CD14-positive monocyte (primary cell): ENCODE data around the gene PRICKLE1. TPM values are rescaled to one million over a fixed set of nuclear protein-coding genes. Genes with fewer than 3 reads are reported as not detected.

Experiments used
- DNase-seq, 3 donors: peaks; one replicate each; pipeline ENCODE4 v3.0.0-alpha.2; 2011 to 2022
- H2AFZ ChIP-seq: 2 replicates; pipeline ENCODE4 v1.6.0; 2012; ENCODE audit warnings: mild to moderate bottlenecking, low read depth, low read length, inconsistent platforms; ENCODE audit not compliant: insufficient read depth, poor library complexity, severe bottlenecking
- H3K27ac ChIP-seq, 2 donors: 1 replicate in 1 of 2; 2 replicates in 1 of 2; pipeline ENCODE4 v1.5.1; 2012 to 2013; ENCODE audit warnings: low read length in 2 of 2, control low read depth in 1 of 2, inconsistent platforms in 1 of 2, low read depth in 1 of 2, mild to moderate bottlenecking in 1 of 2
- H3K27me3 ChIP-seq, 2 donors: one replicate each; pipeline versions ENCODE4 v1.6.0 to v1.6.1; 2011 to 2013; ENCODE audit warnings: low read length in 2 of 2; ENCODE audit not compliant: control insufficient read depth in 2 of 2, insufficient read depth in 2 of 2
- H3K36me3 ChIP-seq, 2 donors: replicated peaks in 1 of 2; 1 replicate in 1 of 2; 2 replicates in 1 of 2; pipeline versions ENCODE4 v1.5.1 to v1.6.1; 2012 to 2013; ENCODE audit warnings: low read length in 2 of 2, control low read depth in 1 of 2, inconsistent platforms in 1 of 2, mild to moderate bottlenecking in 1 of 2; ENCODE audit not compliant: insufficient read depth in 2 of 2, control insufficient read depth in 1 of 2
- H3K4me1 ChIP-seq, 2 donors: 1 replicate in 1 of 2; 2 replicates in 1 of 2; pipeline versions ENCODE4 v1.5.1 to v1.6.1; 2012 to 2013; ENCODE audit warnings: low read length in 2 of 2, control low read depth in 1 of 2, inconsistent platforms in 1 of 2, mild to moderate bottlenecking in 1 of 2, moderate library complexity in 1 of 2; ENCODE audit not compliant: insufficient read depth in 2 of 2, control insufficient read depth in 1 of 2
- H3K4me2 ChIP-seq: replicated peaks from 2 replicates; pipeline ENCODE3; 2012; ENCODE audit warnings: low read length, moderate library complexity, mild to moderate bottlenecking; ENCODE audit not compliant: poor library complexity, severe bottlenecking; ENCODE audit errors: extremely low read depth
- H3K4me3 ChIP-seq, 3 experiments: fragments of 200-600 bp in 1 of 3; sonication (generic) in 1 of 3; replicated peaks in 1 of 3; 1 replicate in 2 of 3; 2 replicates in 1 of 3; pipeline ENCODE4 v1.5.1; 2011 to 2013; ENCODE audit warnings: low read length in 3 of 3, mild to moderate bottlenecking in 3 of 3, control low read depth in 2 of 3, low read depth in 2 of 3, inconsistent platforms in 1 of 3, moderate library complexity in 1 of 3
- H3K79me2 ChIP-seq: 2 replicates; pipeline ENCODE4 v1.6.0; 2012; ENCODE audit warnings: mild to moderate bottlenecking, control low read depth, inconsistent platforms, low read length, moderate library complexity; ENCODE audit not compliant: insufficient read depth
- H3K9ac ChIP-seq: 2 replicates; pipeline ENCODE4 v1.6.0; 2017; ENCODE audit warnings: low read length, mild to moderate bottlenecking; ENCODE audit not compliant: insufficient read depth, poor library complexity, severe bottlenecking
- H3K9me3 ChIP-seq, 2 donors: replicated peaks in 1 of 2; 1 replicate in 1 of 2; 2 replicates in 1 of 2; pipeline versions ENCODE4 v1.5.1 to v1.6.1; 2012 to 2013; ENCODE audit warnings: low read length in 2 of 2, control low read depth in 1 of 2; ENCODE audit not compliant: control insufficient read depth in 1 of 2, insufficient read depth in 1 of 2
- H4K20me1 ChIP-seq: 2 replicates; pipeline ENCODE4 v1.6.0; 2012; ENCODE audit warnings: mild to moderate bottlenecking, low read length, control low read depth, moderate library complexity; ENCODE audit not compliant: insufficient read depth
- H3K27ac Mint-ChIP-seq, 7 donors: one replicate each; pipeline ENCODE4 v1.8.0; 2020; ENCODE audit warnings: mild to moderate bottlenecking in 7 of 7, mixed read lengths in 7 of 7, moderate library complexity in 6 of 7, inconsistent platforms in 2 of 7
- H3K27me3 Mint-ChIP-seq, 3 donors: one replicate each; pipeline ENCODE4 v1.8.0; 2021 to 2022; ENCODE audit warnings: low read depth in 3 of 3, mild to moderate bottlenecking in 3 of 3, mixed read lengths in 3 of 3, moderate library complexity in 3 of 3, inconsistent platforms in 1 of 3
- H3K36me3 Mint-ChIP-seq, 2 donors: one replicate each; pipeline ENCODE4 v1.8.0; 2020; ENCODE audit warnings: mixed read lengths in 2 of 2, inconsistent platforms in 1 of 2, mild to moderate bottlenecking in 1 of 2
- H3K4me1 Mint-ChIP-seq: one replicate; pipeline ENCODE4 v1.8.0; 2020; ENCODE audit warnings: mild to moderate bottlenecking, mixed read lengths
- H3K4me3 Mint-ChIP-seq, 2 donors: one replicate each; pipeline ENCODE4 v1.8.0; 2020; ENCODE audit warnings: mild to moderate bottlenecking in 2 of 2, mixed read lengths in 2 of 2, moderate library complexity in 1 of 2
- H3K9me3 Mint-ChIP-seq, 7 donors: one replicate each; pipeline ENCODE4 v1.8.0; 2020 to 2022; ENCODE audit warnings: mixed read lengths in 7 of 7, mild to moderate bottlenecking in 6 of 7, moderate library complexity in 6 of 7, inconsistent platforms in 2 of 7
- CTCF ChIP-seq: fragments of 200-600 bp; IDR thresholded peaks from one replicate; pipeline ENCODE4 v1.8.0; 2022; ENCODE audit warnings: antibody characterized with exemption, mild to moderate bottlenecking
- WGBS: methylation state at CpG from one replicate; pipeline ENCODE4 v1.1.5; 2013; ENCODE audit warnings: missing lambda C conversion rate; ENCODE audit not compliant: insufficient coverage; 5-methylcytosine and 5-hydroxymethylcytosine counted together
- intact Hi-C, 2 donors: fragments of 100-400 bp; cut with micrococcal nuclease; formaldehyde crosslinking; loops; one replicate each; pipeline versions ENCODE4 v1.15.0 to v1.15.1; 2023
- polyA plus RNA-seq, 3 donors: library from polyadenylated mRNA; depleted of rRNA in 1 of 3; unstranded in 2 of 3; stranded (reverse) in 1 of 3; fragments of 300-500 nt in 2 of 3; fragments of >200 nt in 1 of 3; fragmentation: Illumina TruSeq in 2 of 3; gene quantifications; 1 replicate in 2 of 3; 2 replicates in 1 of 3; pipeline ENCODE4 v1.2.3, GENCODE V29; 2012 to 2021

The PRICKLE1 gene
- polyA plus RNA-seq, 3 donors: 1.3 to 5.1 (median 2.6) TPM

- WGBS: 82% methylated on average over 3 of the region's 5 CpGs
- no peaks in the 10 kb centered on the region for H4K20me1 ChIP-seq
- no peaks in the 10 kb centered on the region for H3K4me1 ChIP-seq
- Mint-ChIP-seq H3K27me3 (peaks cover 17 to 33% (median 28%) of the 10 kb centered on the region in 3 donors), H3K36me3 (no peaks in the 10 kb centered on the region), H3K4me3 (no peak overlapping the region), H3K9me3 (peaks cover 0 to 3% (median 0%) of the 10 kb centered on the region in 7 donors), H3K4me1 (no peaks in the 10 kb centered on the region), H3K27ac (no peak overlapping the region)
- no peak overlapping the region for H3K27ac ChIP-seq
- H3K79me2 ChIP-seq: no peaks in the 10 kb centered on the region
- no peaks in the 10 kb centered on the region for H3K36me3 ChIP-seq
- H3K27me3 ChIP-seq: peaks cover 18 to 22% of the 10 kb centered on the region in 2 donors
- DNase-seq: no peak
- intact Hi-C loops: no loop called here
- no peak overlapping the region for H3K9ac ChIP-seq
- no peaks in the 10 kb centered on the region for H3K9me3 ChIP-seq
- no peak overlapping the region for H3K4me2 ChIP-seq
- H3K4me3 ChIP-seq: no peak overlapping the region
- H2AFZ ChIP-seq: no peak overlapping the region
- TF ChIP-seq CTCF: no peak
Measured at GRCh38 chr12:42490261-42490842, 99.2 kb downstream of the PRICKLE1 start.

GRCh38 chr12:42486407-42486806, 103.1 kb downstream of the PRICKLE1 start:
- Histone ChIP-seq H3K4me2 (no peak overlapping the region), H3K4me3 (no peak overlapping the region), H3K36me3 (no peaks in the 10 kb centered on the region), H4K20me1 (no peaks in the 10 kb centered on the region), H3K9me3 (no peaks in the 10 kb centered on the region), H3K27me3 (peaks cover 46 to 59% of the 10 kb centered on the region in 2 donors), H3K4me1 (peaks cover 13 to 21% of the 10 kb centered on the region in 2 donors), H3K79me2 (no peaks in the 10 kb centered on the region), H3K9ac (no peak overlapping the region), H3K27ac (no peak overlapping the region), H2AFZ (no peak overlapping the region)
- Mint-ChIP-seq H3K9me3 (peaks cover 0 to 13% (median 6%) of the 10 kb centered on the region in 7 donors), H3K36me3 (peaks cover 6 to 7% of the 10 kb centered on the region in 2 donors), H3K4me3 (peak overlapping the region in 1 of 2 donors; percentile 18), H3K27ac (no peak overlapping the region), H3K4me1 (peaks cover 17% of the 10 kb centered on the region), H3K27me3 (peaks cover 49 to 71% (median 57%) of the 10 kb centered on the region in 3 donors)
- intact Hi-C loops: no loop called here
- DNase-seq: no peak
- no CpG with 5 or more reads among the region's 2 CpGs for WGBS
- TF ChIP-seq CTCF: no peak
